Activated naive CD8-positive, alpha-beta T cell treated with anti-CD3 and anti-CD28 coated beads, Interleukin-2, amount 50 U/mL, for 24 hours (primary cell): ENCODE measurements around the gene PARP1.
A peak's percentile ranks its signal among the peaks of the same experiment; 100 is the strongest.

ENCODE experiments used
- ATAC-seq: fragments of 150-1000 bp; cut with Tn5 transposase; one replicate; pipeline ENCODE4 v1.10.0; 2021
- DNase-seq: peaks from one replicate; pipeline ENCODE4 v3.0.0; 2021
- H3K27ac Mint-ChIP-seq: one replicate; pipeline ENCODE4 v1.8.0; 2021; ENCODE audit warnings: mild to moderate bottlenecking, mixed read lengths
- H3K27me3 Mint-ChIP-seq: one replicate; pipeline ENCODE4 v1.8.0; 2021; ENCODE audit warnings: mixed read lengths
- H3K36me3 Mint-ChIP-seq: one replicate; pipeline ENCODE4 v1.8.0; 2021; ENCODE audit warnings: low read depth, mixed read lengths
- H3K4me1 Mint-ChIP-seq: one replicate; pipeline ENCODE4 v1.8.0; 2021; ENCODE audit warnings: mixed read lengths
- H3K4me3 Mint-ChIP-seq: one replicate; pipeline ENCODE4 v1.8.0; 2021; ENCODE audit warnings: mild to moderate bottlenecking, moderate library complexity, mixed read lengths
- H3K9me3 Mint-ChIP-seq: one replicate; pipeline ENCODE4 v1.8.0; 2021; ENCODE audit warnings: mixed read lengths

The PARP1 gene

GRCh38 chr1:226404904-226405222 lies 3.0 kb downstream of the PARP1 start:
- peaks cover 59% of the 10 kb centered on the region for H3K4me1 Mint-ChIP-seq
- no peaks in the 10 kb centered on the region for H3K9me3 Mint-ChIP-seq
- no peak for DNase-seq
- no peaks in the 10 kb centered on the region for H3K27me3 Mint-ChIP-seq
- ATAC-seq = no peak
- peak overlapping the region; percentile 39 for H3K27ac Mint-ChIP-seq
- peaks cover 39% of the 10 kb centered on the region for H3K36me3 Mint-ChIP-seq
- H3K4me3 Mint-ChIP-seq = peak overlapping the region; percentile 95

- H3K4me3 Mint-ChIP-seq = peak overlapping the region; percentile 95
- peaks cover 45% of the 10 kb centered on the region for H3K36me3 Mint-ChIP-seq
- ATAC-seq (no peak), DNase-seq (no peak)
- no peaks in the 10 kb centered on the region for H3K27me3 Mint-ChIP-seq
- H3K4me1 Mint-ChIP-seq = peaks cover 61% of the 10 kb centered on the region
- no peaks in the 10 kb centered on the region for H3K9me3 Mint-ChIP-seq
- peak overlapping the region; percentile 39 for H3K27ac Mint-ChIP-seq
Observed at GRCh38 chr1:226404063-226404903, 3.6 kb downstream of the PARP1 start.

GRCh38 chr1:226403201-226404034 lies 4.5 kb downstream of the PARP1 start:
- no peak for ATAC-seq
- no peaks in the 10 kb centered on the region for H3K9me3 Mint-ChIP-seq
- H3K27ac Mint-ChIP-seq = no peak overlapping the region
- peaks cover 53% of the 10 kb centered on the region for H3K36me3 Mint-ChIP-seq
- H3K27me3 Mint-ChIP-seq = no peaks in the 10 kb centered on the region
- H3K4me3 Mint-ChIP-seq = no peak overlapping the region
- peaks cover 64% of the 10 kb centered on the region for H3K4me1 Mint-ChIP-seq
- DNase-seq = no peak

- H3K27ac Mint-ChIP-seq = no peak overlapping the region
- no peaks in the 10 kb centered on the region for H3K27me3 Mint-ChIP-seq
- ATAC-seq (no peak), DNase-seq (no peak)
- H3K36me3 Mint-ChIP-seq = peaks cover 59% of the 10 kb centered on the region
- no peak overlapping the region for H3K4me3 Mint-ChIP-seq
- H3K4me1 Mint-ChIP-seq = peaks cover 65% of the 10 kb centered on the region
- no peaks in the 10 kb centered on the region for H3K9me3 Mint-ChIP-seq
Observed at GRCh38 chr1:226402739-226403165, 5.1 kb downstream of the PARP1 start.

- no peak overlapping the region for H3K27ac Mint-ChIP-seq
- ATAC-seq (no peak), DNase-seq (no peak)
- no peaks in the 10 kb centered on the region for H3K27me3 Mint-ChIP-seq
- H3K36me3 Mint-ChIP-seq = peaks cover 69% of the 10 kb centered on the region
- H3K4me3 Mint-ChIP-seq = no peak overlapping the region
- H3K9me3 Mint-ChIP-seq = no peaks in the 10 kb centered on the region
- peaks cover 64% of the 10 kb centered on the region for H3K4me1 Mint-ChIP-seq
Observed at GRCh38 chr1:226401355-226402303, 6.3 kb downstream of the PARP1 start.

- Mint-ChIP-seq H3K4me1 (peaks cover 56% of the 10 kb centered on the region), H3K36me3 (peaks cover 72% of the 10 kb centered on the region), H3K27ac (no peak overlapping the region), H3K9me3 (no peaks in the 10 kb centered on the region), H3K27me3 (no peaks in the 10 kb centered on the region), H3K4me3 (no peak overlapping the region)
- DNase-seq (no peak), ATAC-seq (no peak)
Observed at GRCh38 chr1:226400519-226401354, 7.2 kb downstream of the PARP1 start.

- H3K4me3 Mint-ChIP-seq = no peak overlapping the region
- H3K27me3 Mint-ChIP-seq = no peaks in the 10 kb centered on the region
- H3K4me1 Mint-ChIP-seq = peaks cover 31% of the 10 kb centered on the region
- DNase-seq = no peak
- H3K27ac Mint-ChIP-seq = peak overlapping the region; percentile 17
- ATAC-seq = no peak
- H3K36me3 Mint-ChIP-seq = peaks cover 75% of the 10 kb centered on the region
- H3K9me3 Mint-ChIP-seq = no peaks in the 10 kb centered on the region
Observed at GRCh38 chr1:226397955-226398636, 9.8 kb downstream of the PARP1 start.

GRCh38 chr1:226397011-226397926 lies 10.6 kb downstream of the PARP1 start:
- no peaks in the 10 kb centered on the region for H3K27me3 Mint-ChIP-seq
- H3K27ac Mint-ChIP-seq = no peak overlapping the region
- ATAC-seq (no peak), DNase-seq (no peak)
- no peaks in the 10 kb centered on the region for H3K9me3 Mint-ChIP-seq
- H3K4me3 Mint-ChIP-seq = no peak overlapping the region
- H3K36me3 Mint-ChIP-seq = peaks cover 71% of the 10 kb centered on the region
- H3K4me1 Mint-ChIP-seq = peaks cover 25% of the 10 kb centered on the region

- Mint-ChIP-seq H3K9me3 (no peaks in the 10 kb centered on the region), H3K27me3 (no peaks in the 10 kb centered on the region), H3K4me3 (no peak overlapping the region), H3K27ac (no peak overlapping the region), H3K36me3 (peaks cover 68% of the 10 kb centered on the region), H3K4me1 (peaks cover 12% of the 10 kb centered on the region)
- ATAC-seq (no peak), DNase-seq (no peak)
Observed at GRCh38 chr1:226395753-226396152, 12.1 kb downstream of the PARP1 start.

GRCh38 chr1:226394462-226394861 lies 13.4 kb downstream of the PARP1 start:
- no peak for ATAC-seq
- Mint-ChIP-seq H3K4me1 (peaks cover 10% of the 10 kb centered on the region), H3K27ac (no peak overlapping the region)

GRCh38 chr1:226390681-226391080 lies 17.2 kb downstream of the PARP1 start:
- H3K27ac Mint-ChIP-seq = no peak overlapping the region
- no peaks in the 10 kb centered on the region for H3K4me1 Mint-ChIP-seq
- ATAC-seq = no peak
- no peak overlapping the region for H3K4me3 Mint-ChIP-seq
- DNase-seq = no peak
- no peaks in the 10 kb centered on the region for H3K27me3 Mint-ChIP-seq
- H3K36me3 Mint-ChIP-seq = peaks cover 50% of the 10 kb centered on the region
- no peaks in the 10 kb centered on the region for H3K9me3 Mint-ChIP-seq

More at GRCh38 chr1:226394462-226394861, 13.4 kb downstream of the PARP1 start:
- H3K27me3 Mint-ChIP-seq = no peaks in the 10 kb centered on the region
- H3K36me3 Mint-ChIP-seq = peaks cover 62% of the 10 kb centered on the region
- H3K9me3 Mint-ChIP-seq = no peaks in the 10 kb centered on the region
- no peak for DNase-seq
- no peak overlapping the region for H3K4me3 Mint-ChIP-seq

- H3K9me3 Mint-ChIP-seq = no peaks in the 10 kb centered on the region
- H3K4me3 Mint-ChIP-seq = no peak overlapping the region
- H3K36me3 Mint-ChIP-seq = peaks cover 55% of the 10 kb centered on the region
- DNase-seq (no peak), ATAC-seq (no peak)
- H3K4me1 Mint-ChIP-seq = no peaks in the 10 kb centered on the region
- H3K27ac Mint-ChIP-seq = no peak overlapping the region
- H3K27me3 Mint-ChIP-seq = no peaks in the 10 kb centered on the region
Observed at GRCh38 chr1:226388131-226388530, 19.8 kb downstream of the PARP1 start.
